Ovary (tissue), 9 donors: Measurements from ENCODE around the gene USP24. TPM values are rescaled to one million over a fixed set of nuclear protein-coding genes. Genes with fewer than 3 reads are reported as not detected.

Experiments used
- DNase-seq, 5 donors: peaks; one replicate each; pipeline ENCODE4 v3.0.0-alpha.2; 2019 to 2020
- H3K27ac ChIP-seq, 2 donors: fragments of 200-600 bp; one replicate each; pipeline versions ENCODE4 v1.5.1 to v1.8.0; 2019 to 2022
- H3K27me3 ChIP-seq: fragments of 200-600 bp; one replicate; pipeline ENCODE4 v1.8.0; 2022
- H3K36me3 ChIP-seq: fragments of 200-600 bp; sonication (generic); one replicate; pipeline ENCODE4 v1.5.1; 2019
- H3K4me1 ChIP-seq: one replicate; pipeline ENCODE4 v1.8.1; 2013; ENCODE audit warnings: mild to moderate bottlenecking, moderate library complexity; ENCODE audit not compliant: insufficient read depth
- H3K4me3 ChIP-seq: fragments of 200-600 bp; sonication (generic); one replicate; pipeline ENCODE4 v1.5.1; 2017
- H3K9me3 ChIP-seq, 2 donors: fragments of 200-600 bp in 1 of 2; sonication (generic) in 1 of 2; one replicate each; pipeline versions ENCODE4 v1.5.1 to v1.8.1; 2013 to 2019; ENCODE audit warnings: mild to moderate bottlenecking in 1 of 2, moderate library complexity in 1 of 2
- EP300 ChIP-seq: sonication (generic); formaldehyde crosslinking; IDR thresholded peaks from one replicate; pipeline ENCODE4 v1.6.1; 2017; ENCODE audit warnings: antibody characterized with exemption
- POLR2A ChIP-seq: fragments of 450-650 bp; IDR thresholded peaks from one replicate; pipeline ENCODE4 v1.6.1; 2017; ENCODE audit warnings: antibody characterized with exemption, mild to moderate bottlenecking, moderate library complexity
- WGBS, 3 donors: extraction: QIAGEN DNeasy Blood & Tissue Kit in 1 of 3; methylation state at CpG; one replicate each; pipeline versions ENCODE4 v1.1.5 to v1.1.7; 2013 to 2017; 5-methylcytosine and 5-hydroxymethylcytosine counted together
- intact Hi-C, 4 donors: fragments of 100-400 bp; cut with DNase I; formaldehyde crosslinking; loops; one replicate each; pipeline versions ENCODE4 v1.11.0 to v1.15.1; 2022 to 2023
- polyA plus RNA-seq, 2 donors: library from polyadenylated mRNA; stranded (reverse); fragments of 200-250 nt in 1 of 2; fragments of 350-450 nt in 1 of 2; fragmentation: Illumina TruSeq in 1 of 2; extraction: RNeasy Lipid Tissue Mini Kit (QIAGEN cat#74804) in 1 of 2; gene quantifications; one replicate each; pipeline ENCODE4 v1.2.3, GENCODE V29; 2013 to 2014
- total RNA-seq, 7 donors: library from RNA; depleted of rRNA in 2 of 7; stranded (reverse); fragments of >200 nt in 2 of 7; fragmentation: NEBNext Ultra II Directional in 3 of 7; extraction: Animal tissue kit (Norgen Biotek cat#: 25700) in 3 of 7; gene quantifications; one replicate each; pipeline versions ENCODE4 v1.1.0 to v1.2.4, GENCODE V29; 2016 to 2023
- TF ChIP-seq, protein P1 (sequence below), 3 donors: fragments of 450-650 bp in 2 of 3; fragments of 200-600 bp in 1 of 3; IDR thresholded peaks; one replicate each; pipeline versions ENCODE4 v1.5.1 to v1.8.0; 2016 to 2022; ENCODE audit warnings: antibody characterized with exemption in 3 of 3, mild to moderate bottlenecking in 1 of 3
- donor health status: DM: no; HTN: no; CAD: no; lungs with moderate emphysema.
- donor health status: DM: no; HTN: no; CAD: no.
- donor health status: Bipolar disorder and iron deficiency.
- donor health status: DM: yes; HTN: yes; CAD: no.
- donor health status: DM: no; HTN: no; CAD: no.
- donor health status: DM: yes; HTN: yes; CAD: no.

USP24 gene
- total and polyA plus RNA-seq, 9 donors = 11.5 to 51.4 (median 33.5) TPM

DNA sequence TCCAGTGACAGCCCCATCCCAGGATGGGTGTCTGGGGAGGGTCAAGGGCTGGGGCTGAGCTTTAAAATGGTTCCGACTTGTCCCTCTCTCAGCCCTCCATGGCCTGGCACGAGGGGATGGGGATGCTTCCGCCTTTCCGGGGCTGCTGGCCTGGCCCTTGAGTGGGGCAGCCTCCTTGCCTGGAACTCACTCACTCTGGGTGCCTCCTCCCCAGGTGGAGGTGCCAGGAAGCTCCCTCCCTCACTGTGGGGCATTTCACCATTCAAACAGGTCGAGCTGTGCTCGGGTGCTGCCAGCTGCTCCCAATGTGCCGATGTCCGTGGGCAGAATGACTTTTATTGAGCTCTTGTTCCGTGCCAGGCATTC, 151.6 kb downstream of the USP24 start:
- no peak for TF ChIP-seq EP300
- TF ChIP-seq, protein P1, sequence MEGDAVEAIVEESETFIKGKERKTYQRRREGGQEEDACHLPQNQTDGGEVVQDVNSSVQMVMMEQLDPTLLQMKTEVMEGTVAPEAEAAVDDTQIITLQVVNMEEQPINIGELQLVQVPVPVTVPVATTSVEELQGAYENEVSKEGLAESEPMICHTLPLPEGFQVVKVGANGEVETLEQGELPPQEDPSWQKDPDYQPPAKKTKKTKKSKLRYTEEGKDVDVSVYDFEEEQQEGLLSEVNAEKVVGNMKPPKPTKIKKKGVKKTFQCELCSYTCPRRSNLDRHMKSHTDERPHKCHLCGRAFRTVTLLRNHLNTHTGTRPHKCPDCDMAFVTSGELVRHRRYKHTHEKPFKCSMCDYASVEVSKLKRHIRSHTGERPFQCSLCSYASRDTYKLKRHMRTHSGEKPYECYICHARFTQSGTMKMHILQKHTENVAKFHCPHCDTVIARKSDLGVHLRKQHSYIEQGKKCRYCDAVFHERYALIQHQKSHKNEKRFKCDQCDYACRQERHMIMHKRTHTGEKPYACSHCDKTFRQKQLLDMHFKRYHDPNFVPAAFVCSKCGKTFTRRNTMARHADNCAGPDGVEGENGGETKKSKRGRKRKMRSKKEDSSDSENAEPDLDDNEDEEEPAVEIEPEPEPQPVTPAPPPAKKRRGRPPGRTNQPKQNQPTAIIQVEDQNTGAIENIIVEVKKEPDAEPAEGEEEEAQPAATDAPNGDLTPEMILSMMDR (IDR thresholded peaks at IDR 0.05) = no peak
- TF ChIP-seq POLR2A = no peak
- no peaks in the 10 kb centered on the region for H3K27me3 ChIP-seq
- H3K27ac ChIP-seq = no peak overlapping the region
- 85 to 93% (median 90%) methylated on average over 8 to 9 of the region's 9 CpGs for WGBS, 3 donors
- intact Hi-C loops = no loop called here
- H3K9me3 ChIP-seq = no peaks in the 10 kb centered on the region
- H3K36me3 ChIP-seq = no peaks in the 10 kb centered on the region
- peaks cover 4% of the 10 kb centered on the region for H3K4me1 ChIP-seq
- DNase-seq = peak in 1 of 5 donors; percentile 24
- H3K4me3 ChIP-seq = no peak overlapping the region

DNA sequence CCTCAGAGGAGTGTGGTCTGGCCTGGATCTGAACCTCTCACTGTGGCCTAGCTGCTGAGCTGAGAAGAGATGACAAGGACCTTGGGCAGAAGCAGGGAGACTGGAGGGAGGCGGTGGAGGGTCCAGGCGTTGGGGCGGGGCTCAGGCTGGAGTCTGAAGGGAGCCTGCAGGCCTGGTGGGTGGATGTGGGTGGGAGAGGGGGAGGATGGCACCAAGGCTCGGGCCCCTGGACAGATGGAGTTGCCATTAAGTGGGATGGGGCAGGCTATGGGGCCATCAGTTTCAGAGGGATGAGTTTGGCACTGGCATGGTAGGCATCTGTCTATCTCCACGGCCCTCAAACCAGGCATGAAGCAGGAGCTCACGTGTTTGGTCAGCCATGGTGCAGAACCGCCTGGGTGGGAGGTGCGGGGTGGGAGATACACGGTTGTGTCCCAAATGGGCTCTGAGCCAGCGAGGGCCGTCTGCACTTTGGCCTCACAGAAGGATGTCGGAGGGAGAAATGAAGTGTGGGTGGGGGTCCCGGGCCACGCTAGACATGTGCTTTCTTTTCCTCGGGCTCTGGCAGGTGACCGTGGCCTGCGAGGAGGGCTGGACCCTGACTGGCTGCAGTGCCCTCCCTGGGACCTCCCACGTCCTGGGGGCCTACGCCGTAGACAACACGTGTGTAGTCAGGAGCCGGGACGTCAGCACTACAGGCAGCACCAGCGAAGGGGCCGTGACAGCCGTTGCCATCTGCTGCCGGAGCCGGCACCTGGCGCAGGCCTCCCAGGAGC, 152.2 kb downstream of the USP24 start:
- no peak overlapping the region for H3K27ac ChIP-seq
- no peaks in the 10 kb centered on the region for H3K9me3 ChIP-seq
- WGBS, 3 donors = 85 to 87% (median 87%) methylated on average over 24 to 29 of the region's 29 CpGs
- intact Hi-C loops = no loop called here
- peak in 1 of 5 donors; percentile 34 for DNase-seq
- TF ChIP-seq, protein P1 (IDR thresholded peaks at IDR 0.05) = no peak
- TF ChIP-seq EP300 (no peak), POLR2A (no peak)
- no peaks in the 10 kb centered on the region for H3K27me3 ChIP-seq
- no peak overlapping the region for H3K4me3 ChIP-seq
- peaks cover 4% of the 10 kb centered on the region for H3K4me1 ChIP-seq
- no peaks in the 10 kb centered on the region for H3K36me3 ChIP-seq

DNA sequence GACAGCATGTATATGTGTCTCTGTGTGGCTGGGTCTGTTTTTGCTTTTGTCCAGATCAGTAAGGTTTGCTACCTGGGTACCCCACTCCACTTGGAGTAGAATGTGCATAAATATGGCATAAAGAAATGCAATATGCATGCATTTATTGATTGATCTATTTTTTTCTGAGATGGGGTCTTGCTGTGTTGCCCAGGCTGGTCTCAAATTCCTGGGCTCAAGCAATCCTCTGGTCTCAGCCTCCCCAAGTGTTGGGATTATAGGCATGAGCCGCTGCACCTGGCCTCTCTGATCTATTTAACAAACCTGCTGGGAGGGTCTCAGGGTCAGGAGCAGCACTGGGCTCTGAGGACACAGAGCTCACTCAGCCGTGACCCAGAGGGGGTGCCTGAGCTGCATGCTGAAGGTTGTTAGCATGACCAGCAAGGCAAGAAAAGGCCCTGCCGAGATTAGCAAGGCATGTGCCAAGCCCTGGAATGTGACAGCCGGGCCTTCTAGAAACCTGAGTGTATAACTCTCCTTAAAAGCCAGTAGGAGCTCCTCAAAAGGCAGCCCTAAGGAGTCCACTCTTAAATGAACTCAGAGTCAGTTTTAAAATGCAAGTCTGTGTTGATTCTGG, 153.3 kb downstream of the USP24 start:
- TF ChIP-seq, protein P1 (IDR thresholded peaks at IDR 0.05) = no peak
- TF ChIP-seq POLR2A (no peak), EP300 (no peak)
- no peaks in the 10 kb centered on the region for H3K27me3 ChIP-seq
- DNase-seq = no peak
- 65 to 76% (median 69%) methylated on average over 4 of the region's 4 CpGs for WGBS, 3 donors
- H3K4me1 ChIP-seq = peaks cover 4% of the 10 kb centered on the region
- no peak overlapping the region for H3K4me3 ChIP-seq
- no peaks in the 10 kb centered on the region for H3K36me3 ChIP-seq
- H3K27ac ChIP-seq = no peak overlapping the region
- intact Hi-C loops = no loop called here
- H3K9me3 ChIP-seq = no peaks in the 10 kb centered on the region

DNA sequence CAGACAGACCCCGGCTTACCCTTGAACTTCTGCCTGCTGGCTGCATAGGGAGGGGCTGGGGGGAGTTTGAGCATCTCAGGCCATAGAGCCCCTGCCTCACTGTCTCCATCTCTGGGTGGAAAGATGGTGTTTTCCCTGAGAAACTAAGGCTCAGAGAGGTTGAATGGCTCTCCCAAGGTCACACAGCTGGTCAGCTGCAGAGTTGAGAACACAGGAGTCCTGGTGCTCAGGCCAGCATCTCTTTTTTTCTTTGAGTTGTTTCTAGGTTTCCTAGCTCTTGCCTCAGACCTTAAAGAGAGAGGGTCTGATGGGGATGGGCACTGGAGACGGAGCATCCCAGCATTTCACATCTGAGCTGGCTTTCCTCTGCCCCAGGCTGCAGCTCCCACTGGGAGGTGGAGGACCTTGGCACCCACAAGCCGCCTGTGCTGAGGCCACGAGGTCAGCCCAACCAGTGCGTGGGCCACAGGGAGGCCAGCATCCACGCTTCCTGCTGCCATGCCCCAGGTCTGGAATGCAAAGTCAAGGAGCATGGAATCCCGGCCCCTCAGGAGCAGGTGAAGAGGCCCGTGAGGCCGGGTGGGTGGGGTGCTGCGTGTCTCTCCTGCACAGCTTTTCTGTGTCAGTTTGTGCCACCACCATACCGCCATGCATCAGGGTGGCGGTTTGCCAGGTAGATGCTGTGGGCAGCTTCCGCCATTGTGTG, 154.0 kb downstream of the USP24 start:
- TF ChIP-seq, protein P1 (IDR thresholded peaks at IDR 0.05) = no peak
- TF ChIP-seq POLR2A = no peak
- H3K4me3 ChIP-seq = no peak overlapping the region
- peak in 1 of 5 donors; percentile 31 for DNase-seq
- intact Hi-C loops = no loop called here
- H3K27ac ChIP-seq = no peak overlapping the region
- WGBS, 3 donors = 79% methylated on average over 13 of the region's 13 CpGs
- no peaks in the 10 kb centered on the region for H3K27me3 ChIP-seq
- H3K36me3 ChIP-seq = no peaks in the 10 kb centered on the region
- no peaks in the 10 kb centered on the region for H3K9me3 ChIP-seq
- H3K4me1 ChIP-seq = peaks cover 4% of the 10 kb centered on the region
